ENCODE data around the gene LZTR1. TPM values are rescaled to one million over a fixed set of nuclear protein-coding genes. Genes with fewer than 3 reads are reported as not detected.
"Not testable (repeated sequence)": the region's sequence is repeated elsewhere in the genome, so short reads cannot be mapped to it uniquely, and the experiment has no call there.

LZTR1 gene
- total RNA-seq, result 38.4 and 48.8 TPM in 2 replicates

- peak; percentile 54 to 86 for DNase-seq (ENCODE audit: low read depth in 2 of 2)
These were observed at the start of gene LZTR1 for GRCh38 chr22:20981787-20982562. TSS of gene LZTR1 (plus strand) at chr22:20982297. CDS start at chr22:20982372, 75 bp downstream.

- no peak for DNase-seq (ENCODE audit: low read depth in 2 of 2)
These were observed 48.2 kb upstream of the LZTR1 start for GRCh38 chr22:20933910-20934309.

GRCh38 chr22:20935049-20935448 lies 47.0 kb upstream of the LZTR1 start:
- DNase-seq (ENCODE audit: low read depth in 2 of 2), result not testable (repeated sequence)

GRCh38 chr22:20935780-20936539 lies 46.1 kb upstream of the LZTR1 start:
- not testable (repeated sequence) for DNase-seq (ENCODE audit: low read depth in 2 of 2)

GRCh38 chr22:20937031-20937793 lies 44.9 kb upstream of the LZTR1 start:
- DNase-seq (ENCODE audit: low read depth in 2 of 2), result no peak

GRCh38 chr22:20937794-20938671 lies 44.1 kb upstream of the LZTR1 start:
- DNase-seq (ENCODE audit: low read depth in 2 of 2), result no peak

- not testable (repeated sequence) for DNase-seq (ENCODE audit: low read depth in 2 of 2)
These were observed 42.5 kb upstream of the LZTR1 start for GRCh38 chr22:20939457-20940185.

- no peak for DNase-seq (ENCODE audit: low read depth in 2 of 2)
These were observed 41.9 kb upstream of the LZTR1 start for GRCh38 chr22:20940186-20940651.

- DNase-seq (ENCODE audit: low read depth in 2 of 2), result no peak
These were observed 41.2 kb upstream of the LZTR1 start for GRCh38 chr22:20940904-20941385.

GRCh38 chr22:20942203-20942902 lies 39.7 kb upstream of the LZTR1 start:
- DNase-seq (ENCODE audit: low read depth in 2 of 2), result not testable (repeated sequence)

- no peak for DNase-seq (ENCODE audit: low read depth in 2 of 2)
These were observed 38.8 kb upstream of the LZTR1 start for GRCh38 chr22:20943104-20943933.

- DNase-seq (ENCODE audit: low read depth in 2 of 2), result no peak
These were observed 38.1 kb upstream of the LZTR1 start for GRCh38 chr22:20944042-20944441.

GRCh38 chr22:20945578-20945934 lies 36.5 kb upstream of the LZTR1 start:
- DNase-seq (ENCODE audit: low read depth in 2 of 2), result no peak

- DNase-seq (ENCODE audit: low read depth in 2 of 2), result peak; percentile 56 to 77
These were observed 35.8 kb upstream of the LZTR1 start for GRCh38 chr22:20946080-20946986.

- no peak for DNase-seq (ENCODE audit: low read depth in 2 of 2)
These were observed 35.1 kb upstream of the LZTR1 start for GRCh38 chr22:20946991-20947390.

GRCh38 chr22:20948450-20948849 lies 33.6 kb upstream of the LZTR1 start:
- DNase-seq (ENCODE audit: low read depth in 2 of 2), result no peak

GRCh38 chr22:20948989-20949388 lies 33.1 kb upstream of the LZTR1 start:
- DNase-seq (ENCODE audit: low read depth in 2 of 2), result no peak
